ELF-1 (cell line): ENCODE data around the gene ZBTB12.

Experiments
- DNase-seq: peaks from one replicate; pipeline ENCODE4 v3.0.0-alpha.2; 2016; ENCODE audit warnings: low read depth, low spot score

The ZBTB12 gene

GRCh38 chr6:31897612-31898382, 4.1 kb downstream of the ZBTB12 start, which contains the start of gene EHMT2:
Gene EHMT2 (minus strand): TSS chr6:31897698. CDS start chr6:31897677, 21 bp downstream.
- peak; percentile 89 for DNase-seq

- no peak for DNase-seq
Measured at GRCh38 chr6:31896856-31897611, 4.9 kb downstream of the ZBTB12 start.

DNA sequence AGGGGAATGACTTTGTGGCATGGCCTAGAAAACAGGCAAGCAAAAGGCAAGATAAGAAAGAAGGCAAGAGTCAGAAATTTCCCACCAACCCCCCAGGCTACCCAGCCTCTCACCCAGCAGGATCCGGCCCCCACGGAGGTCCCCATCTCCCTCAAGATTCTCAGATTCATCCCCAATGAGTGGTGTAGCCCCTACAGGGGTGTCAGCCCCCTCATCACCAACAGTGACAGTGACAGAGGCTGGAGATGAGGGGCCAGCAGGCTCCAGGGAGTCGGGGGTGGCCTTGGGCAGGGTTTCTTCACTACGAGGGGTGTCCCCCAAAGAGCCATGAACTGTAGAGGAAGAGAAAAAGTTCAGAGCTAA, 5.4 kb downstream of the ZBTB12 start:
- no peak for DNase-seq

- DNase-seq: no peak
Measured at GRCh38 chr6:31892821-31893220, 9.1 kb downstream of the ZBTB12 start.

DNA sequence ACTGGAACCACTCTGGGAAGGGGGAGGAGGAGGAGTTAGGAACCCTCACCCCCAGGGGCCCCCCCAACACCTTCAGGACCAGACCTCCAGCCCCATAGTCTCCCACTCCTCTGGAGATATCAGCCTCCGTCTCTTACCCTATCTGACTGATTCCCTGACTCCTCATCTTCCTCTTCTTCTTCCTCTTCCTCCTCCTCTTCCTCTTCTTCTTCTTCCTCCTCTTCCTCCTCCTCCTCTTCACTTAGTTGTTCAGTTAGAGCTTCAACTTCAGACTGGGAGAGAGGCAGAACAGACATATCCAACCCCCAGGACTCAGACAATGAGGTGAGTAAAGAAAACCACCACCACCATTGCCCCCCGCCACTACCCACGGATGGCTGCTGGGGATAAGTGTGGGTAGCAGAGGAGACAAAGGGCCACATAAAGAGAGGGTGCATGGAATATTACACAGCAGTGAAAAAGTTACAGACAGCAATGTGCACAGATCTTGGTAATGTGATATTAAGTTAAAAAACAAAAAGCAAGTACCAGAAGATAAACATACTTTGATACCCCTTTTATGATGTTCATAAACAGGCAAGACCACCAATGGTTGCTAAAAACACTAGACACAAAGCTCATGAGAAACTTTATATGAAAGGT, 12.4 kb downstream of the ZBTB12 start:
- no peak for DNase-seq

DNA sequence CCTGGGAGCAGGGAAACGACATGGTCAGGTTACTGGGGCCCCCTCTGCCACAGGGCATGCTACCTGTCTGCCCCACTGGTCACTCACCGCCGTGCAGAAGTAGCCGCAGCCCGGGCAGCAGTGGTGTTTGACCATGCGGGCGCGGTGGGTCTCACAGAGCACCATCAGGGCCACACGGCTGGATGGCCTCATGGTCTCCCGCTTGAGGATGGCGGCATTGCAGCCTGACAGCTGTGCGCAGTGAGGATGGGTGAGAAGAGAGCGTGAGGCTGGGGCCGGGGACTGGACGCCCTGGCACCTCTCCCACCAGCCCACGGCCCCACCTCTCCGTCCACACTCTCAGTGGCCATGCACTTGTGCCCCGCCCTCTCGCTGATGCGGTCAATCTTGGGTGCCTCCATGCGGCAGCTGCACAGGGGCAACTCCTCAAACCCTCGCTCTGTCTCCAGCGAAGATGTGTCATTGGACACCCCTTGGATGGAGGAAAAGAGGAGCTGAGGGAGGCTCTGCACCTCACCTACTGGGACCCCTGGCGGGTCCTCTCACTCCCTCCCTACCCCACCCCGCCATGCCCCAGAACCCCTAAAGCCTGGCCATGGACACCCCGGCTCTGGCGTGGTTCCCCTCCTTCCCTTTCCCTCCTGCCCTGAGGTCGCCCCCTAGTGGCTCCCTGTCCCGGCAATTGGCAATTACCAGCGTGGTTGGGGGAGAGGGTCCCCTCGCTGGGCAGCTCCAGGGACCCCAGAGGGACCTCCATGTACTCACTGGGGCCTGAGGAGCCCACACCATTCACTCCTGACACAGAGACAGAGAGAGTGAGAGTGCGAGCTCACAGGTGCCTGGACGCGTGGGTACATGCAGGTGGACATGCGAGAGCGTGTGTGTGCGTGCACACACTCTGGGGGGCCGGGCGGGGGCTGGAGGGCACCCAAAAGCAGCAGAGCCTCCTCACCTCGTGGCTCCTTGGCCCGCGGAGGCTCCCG, 13.3 kb downstream of the ZBTB12 start:
- DNase-seq: no peak

DNA sequence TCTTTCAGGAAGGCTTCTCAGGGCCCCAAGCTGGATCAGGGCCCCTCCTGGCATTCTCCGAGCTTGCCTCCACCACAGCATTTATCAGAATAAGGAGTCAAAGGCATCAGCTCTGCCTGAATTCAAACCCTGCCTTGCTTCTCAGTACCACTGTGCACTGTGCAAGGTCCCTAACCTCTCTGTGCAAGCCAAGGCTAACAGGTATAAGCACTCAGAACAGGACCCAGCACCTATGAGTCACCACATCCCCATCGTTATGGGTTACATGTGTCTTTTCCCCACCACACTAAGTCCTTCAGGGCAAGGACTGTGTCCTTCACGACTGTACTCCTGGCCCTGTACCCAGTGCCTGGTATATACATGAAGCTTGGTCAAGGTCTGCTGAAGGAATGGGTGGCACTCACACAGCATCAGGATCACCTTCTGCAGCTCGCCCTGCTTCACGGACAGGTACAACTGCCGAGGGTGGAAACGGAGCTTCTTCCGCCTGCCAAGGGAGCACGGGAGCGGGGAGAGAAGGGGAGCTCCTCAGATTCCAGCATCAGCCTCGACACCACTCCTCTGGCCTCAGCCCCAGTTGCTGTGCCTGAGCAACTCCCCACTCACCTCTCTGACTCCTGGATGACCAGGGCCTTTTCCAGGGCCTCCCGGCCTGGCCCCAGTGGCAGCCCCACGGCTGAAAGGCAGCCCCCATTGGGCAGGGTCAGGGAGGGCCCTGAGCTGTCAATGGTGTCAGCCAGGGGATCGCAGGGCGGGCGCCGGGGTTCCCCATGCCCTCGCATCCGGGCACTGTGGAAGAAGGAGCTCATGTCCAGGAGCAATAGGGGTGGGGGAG, 14.5 kb downstream of the ZBTB12 start:
- no peak for DNase-seq

- no peak for DNase-seq
Measured at GRCh38 chr6:31886541-31886991, 15.3 kb downstream of the ZBTB12 start.

- no peak for DNase-seq
Measured at GRCh38 chr6:31884528-31885035, 17.3 kb downstream of the ZBTB12 start.

DNA sequence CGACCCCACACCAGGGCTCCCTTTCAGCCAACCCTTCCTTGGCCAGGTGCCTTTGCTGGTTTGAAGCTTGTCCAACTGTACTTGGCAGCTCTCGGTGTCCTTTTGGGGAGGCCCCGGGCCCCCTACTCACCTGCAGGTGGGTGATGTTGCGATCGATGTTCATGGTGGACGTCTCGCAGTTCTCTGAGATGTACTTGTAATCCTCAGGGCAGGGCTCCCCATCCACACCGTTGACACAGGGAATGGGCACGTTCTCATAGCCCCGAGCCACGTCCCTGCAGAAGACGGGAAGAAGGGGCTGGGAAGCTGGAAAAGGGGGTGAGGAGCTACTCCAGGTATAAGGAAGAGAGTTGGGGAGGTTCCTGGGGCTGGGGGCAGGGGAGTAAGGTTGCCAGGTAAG, 18.2 kb downstream of the ZBTB12 start:
- no peak for DNase-seq

GRCh38 chr6:31882344-31882743, 19.5 kb downstream of the ZBTB12 start:
- DNase-seq: no peak

DNA sequence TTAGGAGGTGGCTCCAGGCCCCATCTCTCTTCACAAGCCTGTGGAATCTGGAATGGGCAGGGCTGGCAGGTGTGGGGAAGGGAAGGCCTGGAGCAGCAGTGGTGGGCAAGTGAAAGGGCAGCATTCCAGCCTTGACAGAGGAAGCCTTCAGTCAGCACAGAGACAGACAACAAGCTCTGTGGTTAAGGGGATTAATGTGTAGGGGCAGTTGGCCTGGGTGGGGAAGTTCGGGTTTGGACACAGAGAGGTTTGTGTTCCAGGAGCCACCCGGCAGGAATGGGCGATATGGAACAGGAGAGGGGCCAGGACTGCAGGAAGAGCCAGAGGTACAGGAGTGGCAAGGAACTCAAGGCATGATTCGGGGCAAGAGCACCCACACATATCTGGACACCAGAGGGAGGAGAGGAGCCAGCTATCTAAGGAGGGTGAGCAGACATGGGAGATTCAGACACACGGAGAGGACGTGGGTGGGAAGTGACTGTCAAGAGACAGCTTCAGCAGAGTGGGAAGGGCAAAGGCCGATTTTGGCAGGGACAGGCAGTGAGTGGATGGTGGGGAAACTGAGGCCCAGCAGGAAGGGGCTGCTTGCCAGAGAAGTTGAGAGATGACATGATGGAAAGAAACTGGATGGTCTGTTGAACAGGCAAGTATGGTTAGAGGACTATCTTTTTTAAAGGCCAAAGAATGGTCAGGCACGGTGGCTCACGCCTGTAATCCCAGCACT, 20.6 kb downstream of the ZBTB12 start:
- no peak for DNase-seq

- DNase-seq: no peak
Measured at GRCh38 chr6:31880616-31881015, 21.3 kb downstream of the ZBTB12 start.

- no peak for DNase-seq
Measured at GRCh38 chr6:31879901-31880300, 22.0 kb downstream of the ZBTB12 start.

DNA sequence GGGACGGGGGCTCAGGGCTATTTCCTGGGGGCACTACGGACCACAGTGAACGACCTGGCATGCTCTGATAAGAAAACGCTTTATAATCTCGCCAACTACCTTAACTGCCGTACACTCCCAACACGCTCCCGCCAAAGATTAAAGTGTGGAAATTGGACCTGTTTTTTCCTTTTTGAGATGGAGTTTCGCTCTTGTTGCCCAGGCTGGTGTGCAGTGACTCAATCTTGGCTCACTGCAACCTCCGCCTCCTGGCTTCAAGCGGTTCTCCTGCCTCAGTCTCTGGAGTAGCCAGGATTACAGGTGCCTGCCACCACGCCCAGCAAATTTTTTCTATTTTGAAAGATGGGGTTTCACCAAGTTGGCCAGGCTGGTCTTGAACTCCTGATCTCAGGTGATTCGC, 22.7 kb downstream of the ZBTB12 start:
- DNase-seq: no peak

DNA sequence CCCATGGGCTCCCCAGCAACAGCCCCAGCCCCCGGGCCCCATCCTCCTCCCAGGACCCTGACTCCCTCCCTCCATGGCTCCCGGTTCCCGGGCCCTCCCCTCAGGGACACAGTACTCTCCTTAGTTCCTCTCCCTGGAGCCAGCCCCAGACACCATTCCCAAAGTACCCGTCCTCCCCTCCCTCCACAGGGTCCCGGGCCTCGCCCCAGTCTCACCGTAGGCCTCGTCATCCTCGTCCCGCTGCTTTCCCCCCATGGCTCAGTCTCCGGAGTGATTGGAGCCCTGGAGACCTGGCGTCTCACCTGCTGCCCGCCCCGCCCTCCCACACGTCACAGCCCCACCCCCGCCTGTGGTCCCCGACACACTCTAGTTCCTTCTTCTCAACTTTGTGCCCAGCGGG, 23.2 kb downstream of the ZBTB12 start, which contains the start of gene SLC44A4:
Gene SLC44A4, minus strand, starts transcription at position 272 of the 400 bp plus-strand sequence. Its CDS starts 17 bp downstream, at position 255.
- DNase-seq: no peak

DNA sequence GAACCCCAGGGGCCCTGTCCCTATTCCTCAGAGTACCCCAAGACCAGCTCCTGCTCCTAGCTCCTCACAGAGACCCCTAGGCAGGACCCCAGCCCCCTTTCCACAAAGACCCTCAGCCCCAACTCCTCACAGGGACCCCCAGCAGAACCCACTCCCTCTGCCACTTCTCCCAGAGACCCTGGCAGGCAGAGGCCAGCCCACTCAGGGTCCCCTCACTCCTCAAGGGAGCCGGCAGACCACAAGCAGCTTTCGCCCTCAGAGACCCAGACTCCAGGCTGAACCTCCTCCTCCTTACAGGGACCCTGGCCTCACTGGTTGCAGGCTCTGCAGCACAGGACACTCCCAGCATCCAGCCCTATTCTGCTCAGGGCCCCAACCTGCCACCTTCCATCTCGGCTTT, 23.7 kb downstream of the ZBTB12 start:
- DNase-seq: no peak

DNA sequence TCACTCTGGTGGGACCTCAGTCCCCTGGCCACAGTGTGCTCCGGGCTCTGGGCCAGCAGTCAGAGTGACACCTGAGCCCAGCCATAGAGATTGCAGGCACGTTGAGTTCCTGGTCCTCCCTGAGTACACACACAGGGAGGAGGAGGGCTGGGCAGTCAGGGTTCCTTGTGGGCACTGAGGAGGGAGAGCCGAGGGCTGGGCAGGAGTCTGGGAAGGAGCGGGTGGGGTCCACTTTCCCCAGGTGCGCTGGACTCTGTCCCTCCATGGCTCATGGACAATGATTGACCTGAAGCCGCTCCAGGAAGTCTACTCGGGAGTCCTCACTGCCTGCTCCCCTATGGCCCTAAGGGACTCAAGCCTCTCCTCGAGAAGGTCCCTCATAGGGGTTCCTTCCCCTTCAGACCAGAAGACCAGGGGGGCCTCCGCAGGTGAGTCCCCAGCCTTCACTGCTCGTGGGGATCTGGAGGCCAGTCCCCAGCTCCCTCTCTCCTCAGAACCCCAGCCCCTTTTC, 24.2 kb downstream of the ZBTB12 start:
- DNase-seq: no peak

GRCh38 chr6:31877125-31877650, 24.7 kb downstream of the ZBTB12 start:
- DNase-seq: no peak
